ENCODE data around the gene ITGAV.

Gene ITGAV

DNA sequence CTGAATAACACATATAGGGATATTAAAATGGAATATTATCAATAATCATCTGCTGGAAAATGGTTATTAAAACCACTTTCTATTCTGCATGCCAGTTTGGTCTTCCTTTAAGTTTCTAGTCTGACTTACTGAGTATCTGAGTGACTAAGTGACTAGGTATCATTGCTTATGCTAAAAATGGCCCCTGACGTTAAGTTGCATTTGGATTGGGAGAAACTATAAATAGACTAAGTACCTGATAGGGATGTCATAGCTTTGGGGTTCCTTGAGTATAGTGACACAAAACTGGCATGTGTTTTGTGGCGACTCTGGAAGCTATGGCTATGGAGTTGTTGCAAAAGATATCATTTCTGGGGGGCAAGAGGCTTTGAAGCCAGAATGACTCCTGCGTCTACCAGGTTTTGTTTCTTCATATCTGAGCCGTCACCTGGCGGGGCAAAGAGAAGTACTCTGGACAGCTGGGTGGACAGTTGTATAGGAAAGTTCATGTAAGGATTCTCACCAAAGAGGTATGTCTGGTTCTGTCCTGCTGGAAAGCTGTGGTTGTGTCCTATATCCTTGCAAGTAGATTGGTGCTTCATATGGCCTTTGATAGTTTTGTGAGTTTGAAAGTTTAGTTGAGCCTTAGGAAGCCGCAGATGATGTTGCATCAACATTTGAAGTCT is 17.9 kb downstream of the ITGAV start:
- no peaks in the 10 kb centered on the region for H3K9me3 ChIP-seq (ENCODE audit: control insufficient read depth, low read length)
- H3K4me3 ChIP-seq (ENCODE audit: insufficient read depth, low read depth, low read length) = no peak overlapping the region
- 95 to 97% methylated on average over 6 of the region's 6 CpGs for whole genome bisulfite sequencing, 2 experiments
- no peak overlapping the region for H3K27ac ChIP-seq (ENCODE audit: insufficient read depth, low read depth, low read length, poor library complexity, severe bottlenecking)
- no peaks in the 10 kb centered on the region for H3K36me3 ChIP-seq (ENCODE audit: control insufficient read depth, insufficient read depth, low read length)
- H3K4me1 ChIP-seq (ENCODE audit: control insufficient read depth, insufficient read depth, low read length) = peaks cover 4% of the 10 kb centered on the region
- no peaks in the 10 kb centered on the region for H3K27me3 ChIP-seq (ENCODE audit: control insufficient read depth, insufficient read depth, low read length, poor library complexity, severe bottlenecking)

- 91 to 93% methylated on average over 7 of the region's 7 CpGs for WGBS, 2 experiments
- H3K27me3 ChIP-seq (ENCODE audit: control insufficient read depth, insufficient read depth, low read length, poor library complexity, severe bottlenecking) = no peaks in the 10 kb centered on the region
- no peak overlapping the region for H3K27ac ChIP-seq (ENCODE audit: insufficient read depth, low read depth, low read length, poor library complexity, severe bottlenecking)
- H3K4me3 ChIP-seq (ENCODE audit: insufficient read depth, low read depth, low read length) = no peak overlapping the region
- no peaks in the 10 kb centered on the region for H3K36me3 ChIP-seq (ENCODE audit: control insufficient read depth, insufficient read depth, low read length)
- no peaks in the 10 kb centered on the region for H3K4me1 ChIP-seq (ENCODE audit: control insufficient read depth, insufficient read depth, low read length)
- H3K9me3 ChIP-seq (ENCODE audit: control insufficient read depth, low read length) = no peaks in the 10 kb centered on the region
Observed at GRCh38 chr2:186610785-186611184, 20.9 kb downstream of the ITGAV start.

DNA sequence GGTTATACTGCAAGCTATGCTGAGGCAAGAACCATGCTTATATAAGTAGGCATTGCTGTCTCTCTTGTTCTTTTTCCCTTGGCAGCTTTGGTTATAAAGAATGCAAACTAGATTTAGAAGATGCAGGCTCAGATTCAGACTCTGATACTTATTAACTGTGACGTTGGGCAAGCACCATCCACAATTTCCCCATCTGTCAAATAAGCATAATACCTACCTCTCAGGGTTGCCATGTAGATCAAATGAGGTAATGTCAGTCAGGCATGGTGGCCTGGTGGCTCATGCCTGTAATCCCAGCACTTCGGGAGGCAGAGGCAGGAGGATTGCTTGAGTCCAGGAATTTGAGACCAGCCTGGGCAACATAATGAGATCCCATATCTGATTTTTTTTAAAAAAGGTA is 21.7 kb downstream of the ITGAV start:
- Histone ChIP-seq H3K4me1 (ENCODE audit: control insufficient read depth, insufficient read depth, low read length) (no peaks in the 10 kb centered on the region), H3K27me3 (ENCODE audit: control insufficient read depth, insufficient read depth, low read length, poor library complexity, severe bottlenecking) (no peaks in the 10 kb centered on the region), H3K9me3 (ENCODE audit: control insufficient read depth, low read length) (no peaks in the 10 kb centered on the region), H3K36me3 (ENCODE audit: control insufficient read depth, insufficient read depth, low read length) (no peaks in the 10 kb centered on the region), H3K4me3 (ENCODE audit: insufficient read depth, low read depth, low read length) (no peak overlapping the region), H3K27ac (ENCODE audit: insufficient read depth, low read depth, low read length, poor library complexity, severe bottlenecking) (no peak overlapping the region)
- WGBS, 2 experiments = 89 to 98% methylated on average over 2 of the region's 2 CpGs

GRCh38 chr2:186612026-186612425 is 22.2 kb downstream of the ITGAV start:
- Histone ChIP-seq H3K4me3 (ENCODE audit: insufficient read depth, low read depth, low read length) (no peak overlapping the region), H3K36me3 (ENCODE audit: control insufficient read depth, insufficient read depth, low read length) (no peaks in the 10 kb centered on the region), H3K27ac (ENCODE audit: insufficient read depth, low read depth, low read length, poor library complexity, severe bottlenecking) (no peak overlapping the region), H3K9me3 (ENCODE audit: control insufficient read depth, low read length) (no peaks in the 10 kb centered on the region), H3K4me1 (ENCODE audit: control insufficient read depth, insufficient read depth, low read length) (no peaks in the 10 kb centered on the region), H3K27me3 (ENCODE audit: control insufficient read depth, insufficient read depth, low read length, poor library complexity, severe bottlenecking) (no peaks in the 10 kb centered on the region)
- WGBS, 2 experiments = 96 to 100% methylated on average over 1 to 2 of the region's 2 CpGs

DNA sequence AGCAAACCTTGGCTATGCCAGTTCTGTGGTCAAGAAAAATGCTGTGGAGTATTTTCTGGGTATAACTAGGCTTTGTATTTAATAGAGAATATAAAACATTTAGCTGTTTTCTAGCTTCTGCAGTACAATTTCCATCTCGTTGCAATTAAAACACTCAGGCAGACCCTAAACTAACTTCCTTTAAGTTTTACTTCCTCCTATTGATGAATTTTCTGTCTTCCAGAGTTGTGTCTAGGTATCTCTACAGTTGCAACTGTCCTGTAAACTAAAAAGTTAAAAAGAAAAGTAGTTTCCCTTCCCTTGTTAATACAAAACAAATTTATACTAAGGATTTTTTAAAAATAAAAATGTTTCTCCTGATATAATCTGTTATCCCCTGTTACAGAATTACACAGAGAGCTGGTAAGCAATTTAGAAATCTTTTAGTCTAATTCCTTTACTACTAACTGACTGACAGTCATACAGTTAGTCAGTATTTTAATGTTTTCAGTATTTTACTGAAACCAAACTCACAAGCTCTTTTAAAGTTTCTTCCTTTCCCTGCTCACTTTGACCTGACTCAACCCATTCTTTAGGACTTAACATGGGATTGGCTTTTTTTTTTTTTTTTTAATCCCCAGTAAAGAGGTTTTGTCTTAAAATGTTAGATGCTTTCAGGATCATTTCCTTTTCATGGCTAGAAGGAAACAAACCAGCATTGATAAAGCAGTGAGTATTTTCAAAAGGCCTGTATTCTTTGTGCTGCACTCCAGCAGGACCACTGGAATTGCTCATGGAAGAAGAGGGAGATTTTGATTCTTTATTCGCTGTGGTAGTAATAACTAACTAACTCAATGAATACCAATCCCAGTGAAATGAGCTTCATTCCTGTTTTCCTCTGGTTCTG is 22.9 kb downstream of the ITGAV start:
- 100% methylated on average over 1 of the region's 2 CpGs for WGBS, 2 experiments
- no peaks in the 10 kb centered on the region for H3K4me1 ChIP-seq (ENCODE audit: control insufficient read depth, insufficient read depth, low read length)
- H3K36me3 ChIP-seq (ENCODE audit: control insufficient read depth, insufficient read depth, low read length) = no peaks in the 10 kb centered on the region
- no peak overlapping the region for H3K27ac ChIP-seq (ENCODE audit: insufficient read depth, low read depth, low read length, poor library complexity, severe bottlenecking)
- H3K9me3 ChIP-seq (ENCODE audit: control insufficient read depth, low read length) = no peaks in the 10 kb centered on the region
- no peaks in the 10 kb centered on the region for H3K27me3 ChIP-seq (ENCODE audit: control insufficient read depth, insufficient read depth, low read length, poor library complexity, severe bottlenecking)
- H3K4me3 ChIP-seq (ENCODE audit: insufficient read depth, low read depth, low read length) = no peak overlapping the region

DNA sequence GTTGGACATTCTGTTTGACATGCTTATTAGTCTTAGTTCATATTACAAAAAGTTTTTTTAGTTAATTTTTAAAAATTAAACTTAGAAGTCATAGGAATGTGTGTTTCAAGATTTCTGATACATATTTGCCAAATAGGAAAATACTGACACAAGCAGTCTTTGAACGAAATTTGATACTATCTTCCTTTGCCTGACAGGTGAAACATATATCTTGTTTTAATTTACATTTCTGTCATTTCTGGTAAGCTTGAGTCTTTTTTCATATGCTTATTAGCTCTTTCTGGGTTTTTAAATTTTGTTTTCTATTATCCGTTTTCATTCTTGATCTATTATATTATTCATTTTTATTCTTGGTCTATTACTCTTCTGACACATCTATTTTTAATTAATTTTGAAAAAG is 24.5 kb downstream of the ITGAV start:
- Histone ChIP-seq H3K9me3 (ENCODE audit: control insufficient read depth, low read length) (no peaks in the 10 kb centered on the region), H3K4me1 (ENCODE audit: control insufficient read depth, insufficient read depth, low read length) (no peaks in the 10 kb centered on the region), H3K4me3 (ENCODE audit: insufficient read depth, low read depth, low read length) (no peak overlapping the region), H3K36me3 (ENCODE audit: control insufficient read depth, insufficient read depth, low read length) (no peaks in the 10 kb centered on the region), H3K27me3 (ENCODE audit: control insufficient read depth, insufficient read depth, low read length, poor library complexity, severe bottlenecking) (no peaks in the 10 kb centered on the region), H3K27ac (ENCODE audit: insufficient read depth, low read depth, low read length, poor library complexity, severe bottlenecking) (no peak overlapping the region)
- WGBS, 2 experiments = 78 to 100% methylated on average over 1 of the region's 2 CpGs

DNA sequence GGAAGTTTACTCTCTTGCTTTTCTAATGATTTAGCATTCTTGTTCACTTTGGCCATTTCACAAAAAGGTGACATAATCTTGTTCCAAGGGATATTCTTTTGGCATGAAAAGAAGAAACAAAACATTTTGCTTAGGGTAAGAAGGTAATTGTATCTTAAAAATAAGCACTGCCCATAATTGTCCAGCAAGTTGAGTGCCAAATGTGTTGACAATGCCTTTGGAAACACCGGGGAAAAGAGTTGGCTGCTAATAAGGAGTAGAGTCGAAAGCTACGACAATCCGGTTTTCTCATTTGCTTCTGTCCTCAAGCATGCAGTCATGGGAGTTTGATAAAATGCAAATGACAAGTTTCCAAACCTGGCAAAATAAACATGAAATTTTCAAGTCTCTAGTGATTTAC is 27.3 kb downstream of the ITGAV start:
- no peaks in the 10 kb centered on the region for H3K9me3 ChIP-seq (ENCODE audit: control insufficient read depth, low read length)
- no peak overlapping the region for H3K27ac ChIP-seq (ENCODE audit: insufficient read depth, low read depth, low read length, poor library complexity, severe bottlenecking)
- 92 to 94% methylated on average over 4 of the region's 4 CpGs for WGBS, 2 experiments
- no peaks in the 10 kb centered on the region for H3K4me1 ChIP-seq (ENCODE audit: control insufficient read depth, insufficient read depth, low read length)
- H3K27me3 ChIP-seq (ENCODE audit: control insufficient read depth, insufficient read depth, low read length, poor library complexity, severe bottlenecking) = no peaks in the 10 kb centered on the region
- H3K36me3 ChIP-seq (ENCODE audit: control insufficient read depth, insufficient read depth, low read length) = no peaks in the 10 kb centered on the region
- no peak overlapping the region for H3K4me3 ChIP-seq (ENCODE audit: insufficient read depth, low read depth, low read length)

DNA sequence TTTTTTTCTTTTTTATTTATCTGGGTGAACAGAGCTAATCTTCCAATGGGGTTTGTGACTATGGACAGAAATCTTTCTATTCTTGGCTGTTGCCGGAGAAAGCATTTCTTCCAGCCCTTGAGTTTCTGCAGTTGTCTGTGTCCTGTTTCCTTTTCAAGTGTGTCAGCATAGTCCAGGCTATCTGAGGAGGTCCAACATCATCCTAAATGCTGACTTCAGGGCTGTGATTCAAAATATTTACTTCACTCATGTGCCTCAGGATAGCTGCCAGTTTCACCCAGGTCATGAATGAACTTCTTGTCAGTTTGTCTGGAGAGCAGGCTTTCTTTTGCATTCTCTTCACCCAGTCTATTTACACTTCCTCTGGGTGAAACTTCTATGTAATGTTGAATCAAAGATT is 27.9 kb downstream of the ITGAV start:
- H3K27ac ChIP-seq (ENCODE audit: insufficient read depth, low read depth, low read length, poor library complexity, severe bottlenecking) = no peak overlapping the region
- H3K36me3 ChIP-seq (ENCODE audit: control insufficient read depth, insufficient read depth, low read length) = no peaks in the 10 kb centered on the region
- no peak overlapping the region for H3K4me3 ChIP-seq (ENCODE audit: insufficient read depth, low read depth, low read length)
- no peaks in the 10 kb centered on the region for H3K4me1 ChIP-seq (ENCODE audit: control insufficient read depth, insufficient read depth, low read length)
- no peaks in the 10 kb centered on the region for H3K27me3 ChIP-seq (ENCODE audit: control insufficient read depth, insufficient read depth, low read length, poor library complexity, severe bottlenecking)
- WGBS, 2 experiments = 100% methylated on average over 1 of the region's 1 CpG
- H3K9me3 ChIP-seq (ENCODE audit: control insufficient read depth, low read length) = no peaks in the 10 kb centered on the region

GRCh38 chr2:186618696-186619095 is 28.8 kb downstream of the ITGAV start:
- Histone ChIP-seq H3K4me3 (ENCODE audit: insufficient read depth, low read depth, low read length) (no peak overlapping the region), H3K9me3 (ENCODE audit: control insufficient read depth, low read length) (no peaks in the 10 kb centered on the region), H3K36me3 (ENCODE audit: control insufficient read depth, insufficient read depth, low read length) (peaks cover 1% of the 10 kb centered on the region), H3K27me3 (ENCODE audit: control insufficient read depth, insufficient read depth, low read length, poor library complexity, severe bottlenecking) (no peaks in the 10 kb centered on the region), H3K27ac (ENCODE audit: insufficient read depth, low read depth, low read length, poor library complexity, severe bottlenecking) (no peak overlapping the region), H3K4me1 (ENCODE audit: control insufficient read depth, insufficient read depth, low read length) (no peaks in the 10 kb centered on the region)
- WGBS, 2 experiments = 92 to 100% methylated on average over 1 of the region's 1 CpG

- Histone ChIP-seq H3K4me3 (ENCODE audit: insufficient read depth, low read depth, low read length) (no peak overlapping the region), H3K36me3 (ENCODE audit: control insufficient read depth, insufficient read depth, low read length) (peaks cover 4% of the 10 kb centered on the region), H3K27ac (ENCODE audit: insufficient read depth, low read depth, low read length, poor library complexity, severe bottlenecking) (no peak overlapping the region), H3K9me3 (ENCODE audit: control insufficient read depth, low read length) (no peaks in the 10 kb centered on the region), H3K4me1 (ENCODE audit: control insufficient read depth, insufficient read depth, low read length) (no peaks in the 10 kb centered on the region), H3K27me3 (ENCODE audit: control insufficient read depth, insufficient read depth, low read length, poor library complexity, severe bottlenecking) (no peaks in the 10 kb centered on the region)
- WGBS, 2 experiments = 89 to 92% methylated on average over 2 of the region's 2 CpGs
Observed at GRCh38 chr2:186623084-186623483, 33.2 kb downstream of the ITGAV start.
